Dermis lymphatic vessel endothelial cell (primary cell): Measurements from ENCODE around the gene FAIM. TPM values are rescaled to one million over a fixed set of nuclear protein-coding genes. Genes with fewer than 3 reads are reported as not detected.

Source experiments
- total RNA-seq: library from RNA; depleted of rRNA; stranded (reverse); fragments of >200 nt; gene quantifications from 2 replicates; pipeline ENCODE4 v1.2.1, GENCODE V29; 2014

The FAIM gene, protein sequence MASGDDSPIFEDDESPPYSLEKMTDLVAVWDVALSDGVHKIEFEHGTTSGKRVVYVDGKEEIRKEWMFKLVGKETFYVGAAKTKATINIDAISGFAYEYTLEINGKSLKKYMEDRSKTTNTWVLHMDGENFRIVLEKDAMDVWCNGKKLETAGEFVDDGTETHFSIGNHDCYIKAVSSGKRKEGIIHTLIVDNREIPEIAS
- total RNA-seq = 6.5 and 8.1 TPM in 2 replicates

GRCh38 chr3:138608322-138609135, at the start of gene FAIM:
TSS of gene FAIM (plus strand) at chr3:138608771. CDS start at chr3:138619727, 10,956 bp downstream.

DNA sequence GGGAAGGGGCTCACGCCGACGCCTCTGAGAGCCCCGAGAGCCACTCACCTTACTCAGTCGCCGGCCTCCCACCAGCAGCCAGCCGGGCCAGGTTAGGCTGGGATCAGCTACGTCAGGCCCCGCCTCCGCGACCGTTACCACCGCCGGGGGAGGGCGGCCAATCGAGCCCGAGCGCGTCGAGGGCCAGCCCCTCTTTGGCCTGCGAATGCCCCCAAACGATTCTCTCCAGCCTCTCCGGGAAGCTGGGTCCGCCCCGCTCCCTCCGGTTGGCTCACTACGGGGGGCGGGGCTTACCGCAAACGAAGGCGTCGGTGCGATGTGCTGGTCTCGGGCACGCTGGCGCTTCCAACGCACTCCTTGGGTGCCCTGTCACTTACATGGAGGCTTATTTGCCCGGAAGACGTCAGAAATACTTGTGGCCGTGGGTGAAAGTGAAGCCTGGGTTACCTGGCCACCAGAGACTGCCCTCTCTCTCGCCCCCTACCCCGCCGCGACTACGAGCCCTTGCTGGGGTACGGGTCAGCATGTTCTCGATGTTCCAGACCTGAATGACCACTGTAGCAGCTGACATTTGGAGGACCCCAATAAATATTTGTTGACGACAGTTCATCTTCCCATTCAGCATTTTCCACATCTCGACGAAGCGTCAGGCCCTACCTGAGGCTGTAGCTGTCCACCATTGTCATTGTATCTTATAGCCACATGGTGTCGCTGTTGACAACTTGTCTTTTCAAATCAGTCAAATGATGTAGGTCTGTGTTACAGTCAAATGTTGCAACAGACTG, 14.2 kb upstream of the FAIM start, which contains the start of gene CEP70:
Gene CEP70, minus strand, starts transcription at position 111 of the 785 bp plus-strand sequence. CDS start 21,333 bp downstream, outside the sequence.

Other genes with a start within 250 kb of the FAIM start
- gene ESYT3, start 174.2 kb upstream of the FAIM start, total RNA-seq = not detected in 2 replicates
- 15.6 and 16.0 TPM in 2 replicates for gene CEP70, start 14.5 kb upstream of the FAIM start, total RNA-seq
- 12.6 and 15.9 TPM in 2 replicates for gene PIK3CB, start 226.2 kb downstream of the FAIM start, total RNA-seq